Stimulated activated CD8-positive, alpha-beta memory T cell treated with anti-CD3 and anti-CD28 coated beads, Interleukin-15, amount 100 ng/mL, for 1 hour (primary cell): ENCODE measurements around the gene TMEM141.

Experiments
- DNase-seq: peaks from one replicate; pipeline ENCODE4 v3.0.0-alpha.2; 2020; ENCODE audit warnings: low read depth

Gene TMEM141

DNA sequence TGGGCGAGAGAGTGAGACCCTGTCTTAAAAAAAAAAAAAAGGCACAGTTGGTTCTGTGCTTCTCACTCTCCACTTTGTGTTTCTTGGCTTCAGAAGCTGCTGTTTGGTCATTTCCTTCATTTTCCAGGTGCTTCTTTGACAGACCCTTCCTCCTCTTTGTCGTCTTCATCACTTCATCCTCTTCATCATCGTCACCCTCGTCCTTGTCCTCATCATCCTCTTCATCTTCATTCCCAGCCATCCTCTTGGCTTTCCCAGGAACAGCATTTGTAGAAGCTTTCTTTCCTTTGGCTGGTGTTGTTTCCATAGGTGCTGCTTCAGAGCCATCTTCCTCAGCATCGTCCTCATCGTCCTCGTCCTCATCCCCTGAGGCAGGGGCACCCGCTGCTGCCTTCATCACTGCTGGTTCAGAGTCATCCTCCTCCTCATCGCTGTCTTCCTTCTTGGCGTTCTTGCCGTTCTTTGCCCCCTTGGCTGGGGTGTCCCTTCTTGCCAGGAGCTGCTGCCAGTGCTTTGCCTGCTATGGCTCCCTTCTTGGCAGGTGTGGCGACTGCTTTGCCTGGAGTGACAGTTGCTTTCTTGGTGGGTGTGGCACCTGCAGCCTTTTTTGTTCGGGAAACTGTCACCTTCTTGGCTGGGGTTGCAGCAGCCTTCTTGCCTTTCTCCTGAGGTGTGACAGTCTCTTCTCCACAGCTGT, 23.7 kb downstream of the TMEM141 start:
- no peak for DNase-seq

DNA sequence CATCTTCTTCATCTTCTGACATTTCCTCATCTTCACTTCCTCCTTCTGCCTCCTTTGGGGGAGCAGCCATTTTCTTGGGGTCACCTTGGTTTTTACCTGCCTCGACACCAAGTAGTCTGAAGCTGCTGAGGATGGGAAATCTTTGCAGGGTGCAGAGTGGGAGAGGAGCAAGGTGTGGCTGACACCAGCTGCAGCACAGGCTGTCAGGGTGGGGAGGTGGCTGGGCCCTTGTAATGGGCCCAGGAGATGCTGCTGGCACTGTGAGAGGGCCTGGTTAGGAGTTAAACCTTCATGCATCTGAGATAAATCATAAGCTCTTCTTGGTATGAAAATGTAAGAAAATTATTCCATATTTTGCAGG, 24.3 kb downstream of the TMEM141 start:
- DNase-seq = no peak

GRCh38 chr9:136820971-136821825, 30.1 kb downstream of the TMEM141 start:
- DNase-seq = no peak

GRCh38 chr9:136821826-136822544, 30.8 kb downstream of the TMEM141 start:
- DNase-seq = no peak

GRCh38 chr9:136823136-136824046, 32.2 kb downstream of the TMEM141 start:
- DNase-seq = no peak

DNA sequence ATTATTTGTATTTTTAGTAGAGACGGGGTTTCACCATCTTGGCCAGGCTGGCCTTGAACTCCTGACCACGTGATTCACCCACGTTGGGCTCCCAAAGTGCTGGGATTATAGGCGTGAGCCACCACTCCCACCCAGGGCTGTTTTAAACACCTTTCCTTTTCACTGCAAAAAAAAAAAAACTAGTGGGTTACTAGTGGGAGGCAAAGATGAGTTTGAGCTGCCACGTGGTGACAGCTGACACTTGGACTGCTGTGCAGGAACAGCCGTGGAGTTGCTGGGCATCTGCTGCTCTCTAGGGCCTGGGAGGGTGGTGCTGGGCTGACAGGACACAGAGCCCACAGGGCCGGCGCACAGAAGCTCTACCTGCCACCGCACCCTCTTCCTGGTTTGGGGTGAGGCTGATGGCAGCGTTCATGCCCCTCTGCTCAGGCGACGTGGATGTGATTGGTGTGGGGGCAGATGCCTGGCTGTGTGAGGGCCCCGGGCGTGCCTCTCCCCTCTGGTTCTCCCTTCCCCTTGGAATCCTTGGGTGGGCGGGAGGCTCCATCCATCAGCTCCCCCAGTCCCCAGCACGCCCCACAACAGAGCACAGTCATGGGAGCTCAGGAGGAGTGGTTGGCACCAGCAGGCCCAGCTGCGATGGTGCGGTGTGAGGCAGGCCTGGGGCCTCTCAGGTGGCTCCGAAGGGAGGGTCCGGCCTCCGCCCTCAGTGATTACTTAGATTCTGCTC, 33.5 kb downstream of the TMEM141 start:
- no peak for DNase-seq

DNA sequence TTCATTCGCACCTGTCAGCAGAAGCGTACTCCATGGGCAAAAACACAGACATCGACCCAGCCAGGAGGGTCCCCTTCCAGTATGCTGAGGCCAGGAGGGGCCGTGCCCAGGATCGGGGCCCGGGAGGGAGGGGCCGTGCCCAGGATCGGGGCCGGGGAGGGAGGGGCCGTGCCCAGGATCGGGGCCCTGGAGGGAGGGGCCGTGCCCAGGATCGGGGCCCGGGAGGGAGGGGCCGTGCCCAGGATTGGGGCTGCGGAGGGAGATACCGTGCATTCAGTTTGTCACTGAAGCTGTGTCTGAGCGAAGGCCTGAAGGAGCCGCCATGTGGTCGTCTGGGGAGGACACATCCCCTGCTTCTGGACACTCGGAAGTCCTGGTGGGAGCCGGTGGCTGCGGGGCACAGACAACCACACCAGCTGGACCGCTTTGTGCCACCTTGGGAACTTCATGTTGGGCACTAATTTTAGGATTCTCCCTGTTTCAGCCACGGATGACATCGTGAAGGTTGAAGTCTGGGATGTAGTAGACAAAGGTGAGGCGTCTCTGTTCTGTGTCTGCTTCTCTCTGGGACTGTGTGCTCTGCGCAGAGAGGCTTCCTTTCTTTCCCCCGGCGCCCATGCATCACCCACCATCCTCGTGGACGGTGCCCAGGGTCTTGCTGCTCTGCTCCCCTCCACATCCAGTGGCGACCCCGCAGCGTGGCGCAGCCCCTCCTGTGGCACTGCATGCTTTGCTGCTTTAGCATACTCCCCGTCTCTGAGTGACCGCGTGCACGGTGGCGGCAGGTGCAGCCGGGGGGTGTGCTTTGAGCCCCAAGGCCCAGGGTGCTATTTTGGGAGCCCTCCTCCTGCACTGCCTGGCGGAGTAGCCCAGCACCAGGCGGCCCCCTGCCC, 34.4 kb downstream of the TMEM141 start:
- no peak for DNase-seq

DNA sequence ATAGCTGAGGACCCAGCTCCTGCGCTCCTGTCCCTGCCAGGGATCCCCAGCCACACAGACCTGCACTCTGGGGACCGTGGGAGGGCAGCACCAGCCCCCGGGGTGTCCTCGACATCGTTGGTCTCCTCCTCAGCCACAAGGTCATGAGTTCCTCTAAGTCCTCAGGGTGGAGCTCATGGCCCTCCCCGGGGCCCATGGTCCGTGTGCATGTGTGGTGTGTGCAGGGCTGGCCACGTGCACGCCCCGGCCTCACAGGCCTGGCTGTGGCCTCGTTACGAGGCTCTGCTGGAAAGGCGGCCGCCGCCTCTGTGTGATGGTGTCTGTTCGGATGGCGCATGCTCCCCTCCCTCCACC, 35.0 kb downstream of the TMEM141 start:
- no peak for DNase-seq

DNA sequence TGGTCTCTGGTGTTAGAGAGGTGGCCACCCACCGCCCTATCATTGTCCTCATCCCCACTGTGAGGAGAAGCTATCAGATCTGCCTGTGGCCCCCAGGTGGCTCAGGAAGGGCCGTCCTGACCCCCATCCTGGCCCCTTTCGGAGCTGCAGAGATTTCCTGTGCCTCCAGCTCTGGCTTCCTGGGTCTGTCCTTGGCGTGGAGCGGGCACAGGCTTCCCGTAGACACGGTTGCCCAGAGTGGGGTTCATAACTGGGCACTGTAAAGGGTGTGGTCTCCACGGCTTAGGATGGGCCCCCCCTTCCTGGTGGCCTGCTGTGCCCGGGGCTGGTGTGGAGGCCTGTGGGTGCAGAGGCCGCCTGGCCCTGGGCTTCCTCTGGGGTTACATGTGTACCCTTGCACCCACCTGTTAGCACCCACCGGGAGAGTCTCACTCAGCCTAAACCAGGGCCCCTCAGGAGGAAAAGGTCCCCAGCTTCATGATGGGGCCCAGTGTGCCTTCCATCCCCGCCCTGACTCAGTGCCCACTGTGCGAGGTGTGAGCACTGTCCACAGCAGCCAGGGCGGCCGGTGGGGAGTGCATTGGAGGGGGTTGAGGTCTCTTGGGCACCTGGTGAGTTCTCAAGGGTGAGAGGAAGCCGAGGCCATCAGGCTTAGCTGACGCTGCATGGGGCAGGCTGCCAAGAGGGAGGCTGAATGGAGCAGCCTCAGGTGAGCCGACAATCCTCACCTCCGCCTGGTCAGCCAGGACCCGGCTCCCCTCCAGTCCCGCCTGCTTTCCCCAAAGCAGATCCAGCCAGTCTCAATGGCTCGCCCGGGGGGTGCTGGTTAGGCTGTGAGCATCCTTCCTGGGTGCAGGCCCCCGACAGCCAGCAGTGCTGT, 35.8 kb downstream of the TMEM141 start:
- no peak for DNase-seq

GRCh38 chr9:136827794-136828473, 36.8 kb downstream of the TMEM141 start:
- no peak for DNase-seq

GRCh38 chr9:136828474-136829140, 37.5 kb downstream of the TMEM141 start:
- DNase-seq = no peak

- no peak for DNase-seq
These were observed 38.3 kb downstream of the TMEM141 start for GRCh38 chr9:136829412-136829811.

- no peak for DNase-seq
These were observed 39.1 kb downstream of the TMEM141 start for GRCh38 chr9:136829981-136830885.

DNA sequence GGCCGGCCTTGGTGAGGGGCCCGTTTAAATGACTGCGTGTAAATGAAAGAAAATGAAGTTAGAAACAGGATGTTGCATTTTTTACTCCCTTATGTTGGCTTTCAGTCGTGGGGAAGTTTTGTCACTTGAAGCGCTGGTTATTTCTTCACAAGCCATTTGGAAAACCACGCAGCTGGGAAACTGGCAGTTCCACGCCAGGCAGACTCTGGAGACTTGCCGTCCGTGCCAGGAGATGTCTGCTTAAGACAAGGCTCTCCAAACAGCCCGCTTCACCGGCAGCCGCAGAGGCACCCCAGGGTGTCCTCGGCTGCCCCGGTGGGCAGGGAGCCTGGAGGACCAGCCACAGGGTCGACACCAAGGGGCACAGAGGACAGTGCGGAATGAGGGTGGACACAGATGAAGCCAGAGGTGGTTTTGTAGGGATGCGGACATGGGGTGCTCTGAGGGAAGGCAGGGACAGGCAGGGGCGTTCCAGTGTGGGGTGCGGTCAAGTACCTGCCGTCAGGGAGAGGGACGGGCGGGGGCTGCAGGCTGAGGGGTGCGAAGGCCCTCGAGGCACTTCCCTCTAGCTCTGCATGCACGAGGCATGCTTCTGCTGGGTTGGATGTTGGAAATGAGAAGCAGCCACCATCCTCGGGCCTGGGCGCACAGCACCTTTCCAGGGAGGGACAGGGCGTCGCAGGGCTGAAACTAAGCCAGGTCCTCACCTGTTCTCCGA, 40.0 kb downstream of the TMEM141 start:
- DNase-seq = no peak

DNA sequence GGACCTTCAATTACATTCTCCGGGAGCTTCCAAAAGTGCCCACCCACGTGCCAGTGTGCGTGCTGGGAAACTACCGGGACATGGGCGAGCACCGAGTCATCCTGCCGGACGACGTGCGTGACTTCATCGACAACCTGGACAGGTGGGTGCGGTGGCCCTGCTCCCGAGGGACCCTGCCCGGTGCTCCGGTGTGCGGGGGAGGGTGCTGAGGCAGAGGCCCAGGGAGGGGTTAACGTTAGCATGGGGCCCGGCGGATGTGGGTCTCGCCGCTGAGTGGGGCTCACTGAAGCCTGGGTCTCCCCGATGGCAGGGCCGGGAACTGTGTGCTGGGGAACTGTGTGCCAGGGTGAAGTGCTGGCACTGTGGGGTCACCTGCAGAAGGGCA, 40.6 kb downstream of the TMEM141 start:
- no peak for DNase-seq

GRCh38 chr9:136832581-136832980, 41.4 kb downstream of the TMEM141 start:
- DNase-seq = no peak
